ENCODE results near the gene SHC2.

SHC2 gene

GRCh38 chr19:369256-369655 lies 91.6 kb downstream of the SHC2 start:
- DNase-seq: no peak

GRCh38 chr19:368630-369024 lies 92.2 kb downstream of the SHC2 start:
- DNase-seq: no peak

- DNase-seq: no peak
These were observed 92.7 kb downstream of the SHC2 start for GRCh38 chr19:367963-368629.

GRCh38 chr19:367561-367960 lies 93.3 kb downstream of the SHC2 start:
- DNase-seq: no peak

GRCh38 chr19:366951-367350 lies 93.9 kb downstream of the SHC2 start:
- no peak for DNase-seq
